Smooth muscle cell of the brain vasculature (primary cell): ENCODE data around the gene SLC35F1.

Experiments
- DNase-seq: peaks from one replicate; pipeline ENCODE4 v3.0.0-alpha.2; 2012; ENCODE audit warnings: low read depth, low spot score

The SLC35F1 gene

DNA sequence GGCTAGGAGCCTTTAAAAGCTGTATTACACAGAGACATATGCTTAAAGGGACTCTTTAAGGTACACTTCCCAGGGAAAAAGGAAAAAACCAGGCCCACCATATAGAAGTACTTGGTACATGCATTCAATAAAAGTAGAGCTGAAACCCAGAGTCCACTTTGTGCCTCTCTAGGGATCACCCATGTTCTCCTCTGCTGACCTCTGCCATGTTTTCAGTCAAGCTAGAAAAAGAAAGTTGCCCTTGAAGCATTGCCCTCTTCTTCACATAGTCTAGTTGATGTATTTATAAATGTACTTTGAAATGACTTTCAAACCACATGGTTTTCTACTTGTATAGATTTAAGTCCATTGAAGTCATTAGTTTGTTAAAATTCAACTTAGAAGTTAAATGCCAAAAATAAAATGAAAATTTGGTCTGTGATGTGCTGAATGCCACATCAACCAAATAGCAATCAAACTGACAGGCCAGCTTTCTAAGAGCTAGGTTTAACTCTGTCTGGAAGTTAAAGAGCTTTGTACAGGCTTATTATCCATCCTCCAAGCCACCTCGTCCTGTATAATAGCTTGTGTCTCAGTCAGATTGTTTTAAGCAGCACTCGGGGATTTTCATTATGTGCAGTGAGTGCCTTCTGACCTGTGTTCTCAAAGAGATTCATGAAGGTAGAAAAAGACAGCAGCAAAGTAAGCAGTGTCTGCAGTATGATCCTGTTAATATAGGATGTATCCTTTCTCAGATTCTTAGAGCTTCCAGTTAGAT lies 402.5 kb downstream of the SLC35F1 start:
- DNase-seq = no peak

DNA sequence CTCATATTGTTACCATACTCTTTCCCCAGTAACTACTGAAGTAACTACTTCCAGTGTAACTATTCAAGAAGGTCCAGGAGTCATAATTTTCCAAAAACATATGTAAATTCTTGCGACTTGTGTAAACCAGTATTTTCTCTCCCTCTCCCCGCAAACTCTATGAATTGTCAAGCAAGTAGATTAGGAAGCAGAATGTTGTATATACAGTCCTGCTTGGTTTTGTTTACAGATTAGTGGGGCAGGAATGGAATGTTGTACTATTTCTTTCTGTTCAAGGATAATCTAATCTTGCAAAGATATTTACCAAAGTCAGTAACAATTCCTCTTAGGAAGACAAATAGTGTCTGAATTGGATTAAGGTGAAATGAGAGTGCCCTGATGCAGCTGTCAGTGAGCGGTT lies 406.1 kb downstream of the SLC35F1 start:
- no peak for DNase-seq

DNA sequence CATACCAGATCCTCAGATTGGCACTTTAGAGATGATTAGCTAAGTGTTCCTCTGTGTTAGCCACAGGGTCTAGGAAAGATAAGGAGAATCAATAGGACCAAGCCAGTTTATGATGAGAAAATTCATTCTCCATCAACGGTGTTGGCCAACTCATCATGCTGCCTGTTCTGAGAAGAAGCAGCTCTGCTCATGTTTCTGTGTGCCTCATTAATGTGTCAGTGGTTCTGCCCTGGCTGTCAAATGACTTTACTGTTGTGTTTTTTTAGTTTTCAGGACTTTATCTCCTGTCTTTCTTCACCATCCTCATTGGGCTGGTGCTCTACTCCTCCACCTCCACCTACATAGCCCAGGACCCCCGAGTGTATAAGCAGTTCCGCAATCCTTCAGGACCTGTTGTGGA lies 406.7 kb downstream of the SLC35F1 start:
- DNase-seq = no peak

DNA sequence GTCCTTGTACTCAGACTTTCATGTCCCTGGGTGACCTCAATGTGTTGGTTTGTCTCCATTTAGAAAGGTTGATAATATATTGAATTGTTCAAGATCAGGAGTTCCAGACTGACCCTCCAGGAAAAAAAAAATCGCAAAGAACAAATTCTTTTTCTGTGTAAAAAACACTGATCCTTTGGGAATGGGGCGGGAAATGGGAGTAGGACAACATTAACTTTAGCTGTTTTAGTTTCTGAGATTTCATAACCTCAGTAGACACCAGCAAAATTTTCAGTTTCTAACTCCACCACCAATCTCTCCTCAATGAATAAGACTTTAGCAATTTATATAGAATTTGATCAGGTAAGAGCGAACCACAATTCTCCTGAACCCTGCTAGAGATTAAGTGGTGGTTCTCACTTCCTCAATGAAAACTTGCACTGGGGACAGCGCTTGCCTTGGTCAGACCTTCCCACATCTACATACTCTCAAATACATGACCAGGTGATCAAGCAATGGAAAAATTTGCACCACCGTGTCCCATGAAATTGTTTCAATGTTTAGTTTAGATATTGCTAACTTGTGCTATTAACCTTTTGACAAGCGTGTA lies 409.8 kb downstream of the SLC35F1 start:
- no peak for DNase-seq

DNA sequence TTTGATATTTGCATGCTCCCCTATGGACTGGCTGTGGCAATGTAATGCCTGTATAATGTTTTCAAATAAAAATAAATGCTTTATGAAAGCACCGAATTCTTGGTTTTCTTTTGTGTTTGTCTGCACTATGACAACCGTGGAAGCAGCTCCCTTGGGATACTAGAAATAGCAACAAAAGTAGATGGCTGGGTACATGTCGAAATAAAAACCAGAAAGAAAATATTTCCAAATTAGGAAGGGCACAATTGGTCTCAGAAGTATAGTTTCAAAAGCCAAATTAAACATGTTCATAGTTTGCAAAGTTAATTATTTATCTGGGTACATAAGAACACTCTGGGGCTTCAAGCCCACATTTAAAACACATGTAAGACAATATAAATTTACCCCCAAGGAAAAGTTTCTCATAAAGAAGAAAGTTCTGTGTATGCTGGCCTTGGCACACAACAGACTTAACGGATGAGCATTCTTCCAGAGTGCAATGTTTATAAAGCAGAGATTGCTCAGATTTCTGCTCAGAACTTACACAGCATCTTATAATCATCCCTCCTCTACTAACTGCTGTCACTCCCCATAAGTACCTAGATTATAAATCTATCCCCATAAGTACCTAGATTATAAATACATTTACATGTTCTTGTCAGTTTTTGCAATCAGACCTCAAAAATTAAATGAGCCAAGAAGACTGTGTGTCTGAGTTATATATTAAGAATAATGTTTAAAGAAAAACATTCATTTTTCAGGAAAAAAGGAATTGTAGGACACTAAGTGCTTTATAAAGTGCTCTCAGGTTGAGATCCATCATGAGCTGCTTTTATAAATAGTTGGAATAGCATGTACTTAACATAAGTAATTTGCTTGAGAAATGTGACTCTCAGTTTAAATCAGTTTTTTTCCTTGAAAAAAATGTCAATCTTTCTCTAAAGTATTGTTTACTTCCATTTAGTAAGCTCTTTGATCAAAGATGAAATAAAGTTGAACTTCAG lies 410.8 kb downstream of the SLC35F1 start:
- DNase-seq = peak; percentile 4

DNA sequence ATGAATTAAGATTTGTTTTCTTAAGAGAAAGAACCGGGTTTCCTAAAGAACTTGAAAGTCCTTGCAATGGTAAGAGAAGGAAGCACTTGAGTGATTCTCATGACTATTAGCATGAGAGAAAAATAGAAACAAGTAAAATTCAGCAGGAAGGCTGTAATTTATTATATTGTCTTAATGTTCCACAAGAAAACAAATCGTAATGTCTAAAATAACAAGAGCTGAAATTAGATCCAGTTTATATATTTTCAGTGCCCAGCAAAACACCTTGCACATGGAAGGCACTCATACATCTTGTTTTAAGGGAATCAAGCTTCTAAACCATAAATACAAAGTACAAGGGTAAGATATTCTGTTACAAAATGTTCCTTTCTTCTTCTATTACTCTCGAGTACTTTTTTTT lies 411.6 kb downstream of the SLC35F1 start:
- DNase-seq = no peak

DNA sequence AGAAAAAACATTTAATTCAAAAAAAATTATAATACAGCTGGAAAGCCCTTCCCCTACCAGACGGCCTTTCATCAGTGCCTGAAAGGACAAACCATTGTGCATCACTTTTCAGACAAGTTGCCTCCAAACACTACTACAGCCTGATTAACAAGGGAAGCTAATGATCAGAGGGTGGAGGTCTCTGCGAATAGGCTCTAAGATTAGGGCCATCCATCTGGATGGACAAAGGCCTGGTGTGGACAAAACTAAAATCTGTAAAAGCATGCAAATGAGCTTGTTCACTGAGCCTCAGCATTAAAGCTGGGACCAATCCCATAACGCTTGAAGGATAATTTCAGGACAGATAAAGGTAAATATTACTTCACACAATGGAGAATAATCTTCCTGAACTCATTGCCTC lies 412.4 kb downstream of the SLC35F1 start:
- DNase-seq = no peak

DNA sequence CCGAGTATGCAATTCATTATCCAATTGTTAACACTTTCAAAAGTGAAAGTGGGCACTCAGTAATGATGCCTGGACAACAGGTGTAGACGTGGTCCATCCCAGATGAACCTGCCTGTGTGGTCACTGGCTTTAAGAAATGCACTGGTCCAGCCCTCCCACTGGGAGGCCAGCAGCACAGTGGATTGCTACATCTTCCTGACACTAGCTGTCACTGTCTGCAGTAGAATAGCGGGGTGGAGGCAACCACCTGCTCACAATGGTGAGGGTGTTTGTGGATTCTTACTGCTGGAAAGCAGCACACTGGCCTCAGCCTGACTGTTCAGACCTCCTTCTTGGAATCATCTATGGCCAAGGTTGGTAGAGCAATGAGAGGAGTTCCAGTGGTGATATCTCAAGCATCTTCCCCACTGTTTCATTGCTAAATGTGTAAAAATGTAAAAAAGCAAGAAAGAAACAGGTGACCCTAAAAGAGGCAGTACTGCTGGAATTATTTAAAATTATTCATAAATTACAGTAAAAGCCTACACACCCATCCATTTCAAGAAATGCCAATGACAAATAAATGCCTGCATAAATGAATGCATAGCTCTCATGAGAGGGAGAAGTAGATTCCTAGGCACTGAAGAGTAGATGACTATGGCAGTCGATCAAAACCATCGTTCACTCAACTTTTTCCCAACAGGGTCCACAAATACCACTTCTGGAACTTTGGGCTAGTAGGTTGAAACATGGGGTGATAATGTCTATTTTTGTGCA lies 413.0 kb downstream of the SLC35F1 start:
- DNase-seq = no peak

DNA sequence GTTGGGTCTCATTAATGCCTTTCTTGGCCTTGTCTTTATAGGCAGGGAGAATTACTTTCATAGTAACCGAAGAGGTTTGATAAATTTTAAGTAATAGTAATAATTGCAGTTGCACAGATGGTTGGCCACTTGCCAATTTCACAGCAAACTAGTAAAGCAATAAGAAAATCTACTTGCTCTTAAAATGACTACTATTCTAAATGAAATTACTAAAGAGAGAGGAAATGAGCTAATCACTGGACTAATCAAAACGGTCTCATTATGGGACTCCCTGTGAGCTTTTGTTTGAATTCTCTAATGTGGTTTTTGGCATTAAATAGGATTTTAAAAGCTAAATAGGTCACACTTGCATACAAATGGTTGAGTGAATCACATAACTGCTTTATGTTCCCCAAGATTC lies 413.6 kb downstream of the SLC35F1 start:
- no peak for DNase-seq

DNA sequence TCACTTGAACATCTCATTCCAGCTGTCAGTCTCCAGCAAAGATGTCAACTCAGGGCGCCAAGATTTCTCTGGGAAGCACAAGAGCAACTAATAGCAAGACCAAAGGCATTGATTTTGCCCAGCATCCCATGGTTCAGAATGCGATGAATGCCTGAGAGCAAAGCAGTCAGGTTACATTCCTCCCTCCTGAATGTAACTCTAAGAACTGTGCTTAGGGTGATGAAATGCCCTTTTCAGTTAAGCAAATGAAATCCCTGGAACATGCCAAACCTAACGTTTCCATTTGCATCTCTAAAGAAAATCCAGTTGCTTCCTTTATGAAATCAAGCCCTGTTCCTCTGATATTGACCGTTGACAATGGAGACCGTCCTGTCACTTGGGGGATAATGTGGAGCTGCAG lies 417.1 kb downstream of the SLC35F1 start:
- no peak for DNase-seq

DNA sequence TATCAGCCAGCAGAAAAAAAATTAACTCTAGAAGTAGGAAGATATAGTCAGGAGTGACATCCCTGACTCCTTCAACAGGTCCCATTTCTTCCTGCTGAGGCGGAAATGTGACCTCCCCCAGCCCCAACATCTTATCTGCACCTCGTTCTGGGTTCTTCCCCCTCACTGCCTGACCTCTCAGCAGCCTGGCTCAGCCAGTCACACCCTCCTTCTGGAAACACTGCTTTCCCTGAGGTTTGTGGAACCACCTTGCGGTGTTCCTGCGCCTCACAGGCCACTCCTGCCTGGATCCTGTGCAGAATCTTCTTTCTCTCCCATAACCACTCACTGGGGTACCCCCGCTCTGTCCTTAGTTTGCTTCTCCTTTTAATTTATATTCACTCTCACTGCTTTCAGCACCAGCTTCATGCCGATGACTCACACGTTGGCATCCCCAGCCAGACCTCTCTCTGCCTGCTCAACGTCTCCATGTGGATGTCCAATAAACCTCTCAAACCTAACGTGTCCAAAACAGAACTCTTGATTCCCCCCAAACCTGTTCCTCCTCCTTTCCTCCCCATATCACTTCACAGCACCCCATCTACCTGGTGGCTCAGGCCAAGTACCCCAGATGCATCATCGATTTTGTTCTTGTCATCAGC lies 418.3 kb downstream of the SLC35F1 start:
- DNase-seq = no peak

DNA sequence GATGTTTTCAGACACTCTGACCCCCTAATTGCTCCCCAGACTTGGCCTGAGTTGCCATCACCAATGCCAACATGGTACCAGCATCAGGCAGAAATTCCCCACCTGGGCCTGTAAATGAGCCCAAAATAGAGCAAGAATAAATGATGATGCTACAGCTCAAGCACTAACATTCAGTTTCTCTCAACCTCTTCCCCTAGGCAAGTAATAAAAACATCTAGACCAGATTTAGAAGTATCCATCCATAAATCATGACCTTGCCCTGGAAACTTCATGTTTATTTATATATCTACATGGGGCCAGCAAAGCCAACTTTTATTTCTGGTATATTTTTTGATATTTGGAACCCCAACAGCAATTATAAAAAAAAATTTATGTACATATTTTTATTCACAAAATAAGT lies 419.6 kb downstream of the SLC35F1 start:
- no peak for DNase-seq

DNA sequence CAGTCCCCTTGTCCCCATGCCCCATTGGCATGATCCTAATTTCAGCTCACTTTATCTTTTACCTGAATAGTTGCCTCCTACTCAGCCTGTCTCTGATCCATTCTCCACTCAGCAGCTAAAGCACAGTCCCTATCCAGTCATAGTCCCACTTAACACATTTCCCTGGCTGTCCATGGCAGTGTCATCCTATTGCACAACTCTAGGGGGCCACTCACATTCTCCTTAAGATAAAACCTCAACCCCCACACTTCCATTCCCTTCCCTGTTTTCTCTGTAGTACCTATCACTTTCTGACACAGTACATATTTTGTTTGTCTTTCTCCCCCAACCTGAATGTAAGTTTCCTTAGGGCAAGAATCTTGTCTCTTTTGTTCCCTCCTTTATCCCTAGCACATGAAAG lies 420.2 kb downstream of the SLC35F1 start:
- no peak for DNase-seq

DNA sequence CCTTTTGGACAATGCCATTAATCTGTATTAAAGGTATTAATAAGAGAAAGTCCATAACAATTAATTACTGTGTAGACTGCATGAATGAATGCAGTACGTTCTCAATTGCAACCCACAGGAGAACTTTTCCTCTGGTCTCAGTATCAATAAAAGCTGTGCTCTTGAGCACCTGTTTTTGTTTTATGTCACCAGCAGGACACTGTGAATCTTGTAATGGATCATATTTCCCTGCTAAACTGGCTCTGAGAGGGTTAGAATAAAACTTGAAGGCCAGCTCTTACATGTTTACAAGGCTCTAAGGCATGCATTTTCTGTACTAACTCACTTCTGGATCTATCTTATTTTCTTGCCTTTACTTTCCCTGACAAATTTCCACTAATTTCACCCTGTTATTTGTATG lies 426.7 kb downstream of the SLC35F1 start:
- no peak for DNase-seq

DNA sequence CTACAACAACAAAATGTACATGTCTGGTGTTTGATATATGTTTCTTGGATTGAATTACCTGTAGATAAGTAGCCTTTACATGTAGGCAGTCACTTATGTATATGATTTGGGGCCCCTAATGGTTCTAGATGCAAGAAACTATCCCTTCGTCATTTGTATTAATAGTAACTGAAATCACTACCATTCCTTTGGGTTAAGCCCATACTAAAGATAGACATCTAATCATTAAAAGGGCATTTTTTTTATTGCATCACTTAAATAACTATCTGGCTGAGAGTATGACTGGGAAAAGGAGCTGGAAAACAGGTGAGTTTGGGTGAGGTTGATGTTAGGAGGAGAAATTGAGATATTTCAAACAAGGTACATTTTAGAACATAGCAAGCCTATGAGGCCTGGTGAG lies 427.6 kb downstream of the SLC35F1 start:
- DNase-seq = no peak

DNA sequence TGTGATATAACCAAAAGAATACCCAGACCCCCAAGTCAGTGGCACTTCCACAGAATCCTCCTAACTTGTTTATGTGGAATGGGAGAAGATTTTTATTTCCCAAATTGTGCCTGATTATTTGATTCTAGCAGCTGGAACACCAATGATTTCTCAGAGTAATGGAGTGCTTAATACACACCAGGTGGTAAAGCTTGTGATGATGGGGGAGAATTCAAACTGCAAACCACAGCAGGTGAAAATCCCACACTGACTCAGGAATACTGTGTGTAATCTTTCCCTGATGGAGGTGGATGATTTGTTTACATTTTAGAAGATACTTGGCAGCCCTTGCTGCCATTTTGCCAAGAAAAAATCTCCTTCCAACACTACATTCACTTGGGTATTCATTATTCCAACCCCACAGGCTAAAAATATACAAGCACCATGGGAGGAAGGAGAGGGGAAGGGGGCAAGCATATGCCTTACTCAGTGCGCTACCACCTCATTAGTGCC lies 428.3 kb downstream of the SLC35F1 start:
- DNase-seq = no peak

DNA sequence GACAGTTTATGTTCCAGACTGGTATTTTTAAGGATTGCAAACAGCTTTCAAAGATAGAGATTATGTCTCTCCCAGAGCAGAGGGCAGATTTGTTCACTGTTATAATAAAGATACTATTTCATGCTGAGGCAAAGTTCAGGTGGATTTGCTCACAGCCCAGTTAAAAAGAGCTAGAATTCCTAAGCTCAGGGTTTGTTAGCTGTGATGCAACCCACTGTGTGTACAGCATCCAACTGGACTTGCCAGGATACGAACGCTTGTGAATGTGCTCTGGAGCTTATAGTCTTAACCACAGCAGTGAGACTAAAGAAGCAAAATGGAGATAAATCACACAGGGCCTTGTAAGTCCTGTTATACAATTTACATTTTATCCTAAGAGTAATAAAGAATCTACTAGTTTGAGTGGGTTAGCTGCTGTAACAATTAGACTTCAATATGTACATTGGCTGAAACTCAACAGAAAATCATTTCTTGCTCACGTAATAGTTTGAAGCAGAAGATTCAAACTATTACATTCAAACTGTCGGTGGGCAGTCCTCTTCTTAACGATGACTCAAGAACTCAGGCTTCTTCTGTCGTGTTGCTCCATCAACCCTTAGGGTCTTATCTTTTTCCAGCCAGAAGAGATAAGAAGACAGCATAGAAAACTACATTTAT lies 437.1 kb downstream of the SLC35F1 start:
- DNase-seq = no peak

DNA sequence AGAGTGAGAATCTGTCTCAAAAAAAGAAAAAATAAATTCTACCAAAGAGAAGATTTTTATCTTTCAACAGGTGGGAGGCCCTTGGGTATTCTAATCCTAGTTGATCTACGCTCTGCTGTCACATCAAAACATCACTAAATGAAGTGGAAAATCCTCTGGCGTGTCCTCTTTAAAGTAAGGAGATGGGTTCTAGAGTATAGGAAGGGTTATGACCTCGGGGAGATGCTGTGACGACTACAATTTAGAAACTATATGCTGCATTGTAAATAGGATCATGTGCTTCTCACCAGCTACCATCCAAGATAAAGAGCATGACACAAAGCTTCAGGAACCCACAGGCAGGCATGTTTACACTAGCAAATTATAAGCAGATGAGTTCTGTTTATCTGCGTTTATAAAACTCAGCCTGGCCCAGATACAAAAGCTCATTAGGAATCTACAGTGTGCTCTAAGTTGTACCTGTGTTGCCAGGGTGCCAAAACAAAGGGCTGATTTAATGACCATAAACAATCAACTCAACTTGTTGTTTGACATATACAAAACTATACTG lies 443.9 kb downstream of the SLC35F1 start:
- DNase-seq = no peak

DNA sequence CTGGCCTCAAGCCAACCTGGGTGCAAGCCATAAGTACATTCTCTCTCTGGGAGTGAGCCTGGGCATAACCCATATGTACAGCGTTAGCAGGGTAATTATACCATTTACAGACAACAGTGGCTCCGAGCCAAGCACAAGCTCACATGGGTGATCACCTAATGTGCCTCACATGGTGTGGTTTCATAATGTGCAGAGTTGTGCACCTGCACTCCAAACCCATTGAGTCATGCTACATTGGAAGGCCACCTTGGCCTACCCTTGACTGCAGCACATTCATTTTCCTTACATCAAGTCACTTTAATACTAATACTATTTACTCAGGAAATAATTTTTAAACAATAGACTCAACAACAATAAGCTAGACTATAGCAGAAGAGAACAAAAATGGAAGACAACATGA lies 446.5 kb downstream of the SLC35F1 start:
- no peak for DNase-seq

DNA sequence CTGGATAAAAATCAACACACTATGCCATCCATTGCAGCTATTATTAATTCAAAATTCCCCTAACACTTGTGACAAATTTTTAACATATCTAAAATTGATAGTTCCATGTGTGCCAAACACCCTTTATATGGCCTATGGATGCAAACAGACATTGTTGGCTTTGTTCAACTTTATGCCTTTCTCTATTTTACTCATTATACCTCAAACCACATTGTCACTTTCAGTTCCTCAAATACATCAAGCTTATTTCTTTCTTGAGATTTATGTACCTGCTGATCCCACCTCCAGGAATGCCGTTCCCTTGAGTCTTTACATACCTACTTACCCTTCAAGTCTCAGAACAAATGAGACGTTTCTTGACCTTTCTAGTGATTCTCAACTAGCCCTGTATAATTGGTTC lies 447.6 kb downstream of the SLC35F1 start:
- DNase-seq = no peak
